SK-N-SH (cell line): ENCODE measurements around the gene CAV1. TPM values are rescaled to one million over a fixed set of nuclear protein-coding genes. Genes with fewer than 3 reads are reported as not detected.

Experiments used
- CTCF ChIA-PET: fragments of 300-600, 350-600 bp; formaldehyde crosslinking; extraction: SDS; loops from one replicate; lab custom pipeline; 2021; lab: Yijun Ruan, JAX
- POLR2A ChIA-PET: fragments of 350-600 bp; sonication (Branson Sonifier 250); formaldehyde crosslinking; extraction: SDS; loops from one replicate; lab custom pipeline; 2020; ENCODE audit warnings: antibody characterized with exemption, inconsistent platforms; lab: Yijun Ruan, JAX
- DNase-seq: peaks from one replicate; pipeline ENCODE4 v3.0.0; 2012
- H2AFZ ChIP-seq: fragments of 200-600 bp; sonication (generic); 2 replicates; pipeline ENCODE4 v1.8.1; 2016; ENCODE audit warnings: antibody characterized with exemption, mild to moderate bottlenecking, low read depth
- H3F3A ChIP-seq: fragments of 200-600 bp; sonication (generic); replicated peaks from 2 replicates; pipeline ENCODE3; 2016; ENCODE audit warnings: antibody characterized with exemption, mild to moderate bottlenecking; ENCODE audit not compliant: insufficient read depth
- H3K27ac ChIP-seq, 2 experiments: fragments of 200-500 bp in 1 of 2; fragments of 200-600 bp in 1 of 2; sonication (Bioruptor generic) in 1 of 2; sonication (generic), shearing (Covaris generic) in 1 of 2; 2 replicates each; pipeline versions ENCODE4 v1.5.1 to v1.6.1; 2014 to 2016; ENCODE audit warnings: low read depth in 2 of 2, inconsistent platforms in 1 of 2, low read length in 1 of 2, mild to moderate bottlenecking in 1 of 2, mixed read lengths in 1 of 2
- H3K27me3 ChIP-seq: fragments of 200-600 bp; sonication (generic), shearing (Covaris generic); 2 replicates; pipeline ENCODE4 v1.6.1; 2016; ENCODE audit warnings: mixed run types; ENCODE audit not compliant: insufficient read depth
- H3K36me3 ChIP-seq, 2 experiments: fragments of 200-500 bp in 1 of 2; fragments of 200-600 bp in 1 of 2; sonication (Bioruptor generic) in 1 of 2; sonication (generic) in 1 of 2; replicated peaks in 1 of 2; 2 replicates each; pipeline versions ENCODE3 to v1.5.1; 2014 to 2016; ENCODE audit warnings: low read length in 1 of 2, mild to moderate bottlenecking in 1 of 2; ENCODE audit not compliant: insufficient read depth in 2 of 2, control insufficient read depth in 1 of 2
- H3K4me1 ChIP-seq, 2 experiments: fragments of 200-500 bp in 1 of 2; fragments of 200-600 bp in 1 of 2; sonication (Bioruptor generic) in 1 of 2; sonication (generic), shearing (Covaris generic) in 1 of 2; 2 replicates each; pipeline versions ENCODE4 v1.5.1 to v1.6.1; 2014 to 2016; ENCODE audit warnings: low read depth in 1 of 2, low read length in 1 of 2, mixed run types in 1 of 2; ENCODE audit not compliant: insufficient read depth in 2 of 2, control insufficient read depth in 1 of 2
- H3K4me2 ChIP-seq: fragments of 200-600 bp; sonication (generic), shearing (Covaris generic); 2 replicates; pipeline ENCODE4 v1.6.1; 2017; ENCODE audit warnings: mixed run types
- H3K4me3 ChIP-seq, 2 experiments: fragments of 200-500 bp in 1 of 2; fragments of 200-600 bp in 1 of 2; sonication (Bioruptor generic) in 1 of 2; sonication (generic), shearing (Covaris generic) in 1 of 2; 2 replicates each; pipeline versions ENCODE4 v1.5.1 to v1.8.1; 2014 to 2016; ENCODE audit warnings: low read depth in 2 of 2, inconsistent platforms in 1 of 2, low read length in 1 of 2, mild to moderate bottlenecking in 1 of 2, mixed read lengths in 1 of 2, moderate library complexity in 1 of 2
- H3K79me2 ChIP-seq: fragments of 200-600 bp; sonication (generic); 2 replicates; pipeline ENCODE4 v1.8.1; 2017; ENCODE audit warnings: mild to moderate bottlenecking; ENCODE audit not compliant: insufficient read depth
- H3K9ac ChIP-seq: fragments of 200-600 bp; sonication (generic); 2 replicates; pipeline ENCODE4 v1.6.1; 2017; ENCODE audit warnings: mixed run types
- H3K9me2 ChIP-seq: fragments of 200-600 bp; sonication (generic); 2 replicates; pipeline ENCODE4 v1.6.1; 2017; ENCODE audit warnings: mixed run types
- H3K9me3 ChIP-seq: fragments of 200-600 bp; sonication (generic); 2 replicates; pipeline ENCODE4 v1.6.1; 2017; ENCODE audit warnings: mixed run types, mild to moderate bottlenecking, moderate library complexity
- H4K20me1 ChIP-seq: fragments of 200-600 bp; sonication (generic); 2 replicates; pipeline ENCODE4 v1.6.1; 2017; ENCODE audit warnings: mild to moderate bottlenecking, mixed run types; ENCODE audit not compliant: insufficient read depth
- ELF1 ChIP-seq: IDR thresholded peaks from 2 replicates; pipeline ENCODE4 v1.4.0; 2012
- EP300 ChIP-seq, 2 experiments: IDR thresholded peaks; 2 replicates each; pipeline versions ENCODE4 v1.4.0 to v1.6.1; 2012; ENCODE audit warnings: borderline replicate concordance in 1 of 2, low read depth in 1 of 2, low read length in 1 of 2
- EZH2phosphoT487 ChIP-seq: fragments of 200-600 bp; sonication (generic); IDR thresholded peaks from 2 replicates; pipeline ENCODE4 v1.6.1; 2017; ENCODE audit warnings: low read depth, mixed run types, mild to moderate bottlenecking, antibody characterized with exemption, moderate library complexity, borderline replicate concordance
- FOXJ3 ChIP-seq: sonication (generic); formaldehyde crosslinking; IDR thresholded peaks from 2 replicates; pipeline ENCODE4 v1.5.1; 2020; ENCODE audit warnings: mild to moderate bottlenecking, missing genetic modification reagents
- GABPA ChIP-seq: IDR thresholded peaks from 2 replicates; pipeline ENCODE4 v1.4.0; 2012; ENCODE audit warnings: low read depth, mild to moderate bottlenecking
- GATA2 ChIP-seq: sonication (generic); formaldehyde crosslinking; IDR thresholded peaks from 2 replicates; pipeline ENCODE4 v1.5.0; 2020; ENCODE audit warnings: mild to moderate bottlenecking, missing genetic modification reagents
- JUND ChIP-seq: IDR thresholded peaks from 2 replicates; pipeline ENCODE4 v1.4.0; 2012
- MEF2A ChIP-seq: IDR thresholded peaks from 2 replicates; pipeline ENCODE4 v1.4.0; 2012; ENCODE audit warnings: low read depth, borderline replicate concordance
- MXI1 ChIP-seq: IDR thresholded peaks from 2 replicates; pipeline ENCODE4 v1.6.1; 2012; ENCODE audit warnings: mild to moderate bottlenecking, low read depth, low read length, improper control_type of control experiment
- NFIC ChIP-seq: IDR thresholded peaks from 2 replicates; pipeline ENCODE4 v1.4.0; 2012; ENCODE audit warnings: borderline replicate concordance
- NRF1 ChIP-seq: IDR thresholded peaks from 2 replicates; pipeline ENCODE4 v1.6.1; 2012; ENCODE audit warnings: low read depth, mild to moderate bottlenecking, low read length
- POLR2AphosphoS5 ChIP-seq: IDR thresholded peaks from 2 replicates; pipeline ENCODE4 v1.6.1; 2012; ENCODE audit warnings: low read depth, low read length
- RAD21 ChIP-seq: IDR thresholded peaks from 2 replicates; pipeline ENCODE4 v1.6.1; 2012; ENCODE audit warnings: mild to moderate bottlenecking, low read length
- RCOR1 ChIP-seq: fragments of 150-350 bp; IDR thresholded peaks from 2 replicates; pipeline ENCODE4 v1.6.1; 2017; ENCODE audit warnings: antibody characterized with exemption, low read length
- RXRA ChIP-seq: IDR thresholded peaks from 2 replicates; pipeline ENCODE4 v1.4.0; 2012; ENCODE audit warnings: low read depth, mild to moderate bottlenecking, borderline replicate concordance
- SIN3A ChIP-seq: IDR thresholded peaks from 2 replicates; pipeline ENCODE4 v1.6.1; 2012; ENCODE audit warnings: low read depth, mild to moderate bottlenecking, low read length, moderate library complexity, borderline replicate concordance
- TAF1 ChIP-seq: IDR thresholded peaks from 2 replicates; pipeline ENCODE4 v1.6.1; 2012; ENCODE audit warnings: low read depth, mild to moderate bottlenecking, low read length, moderate library complexity, borderline replicate concordance
- TCF12 ChIP-seq: IDR thresholded peaks from 2 replicates; pipeline ENCODE4 v1.4.0; 2012
- WGBS: methylation state at CpG from one replicate; pipeline ENCODE4 v1.1.6; 2017; ENCODE audit warnings: low lambda C conversion rate; 5-methylcytosine and 5-hydroxymethylcytosine counted together
- polyA plus RNA-seq, 3 experiments: library from polyadenylated mRNA; depleted of rRNA; stranded (reverse); fragments of >200 nt; gene quantifications; 2 replicates each; pipeline ENCODE4 v1.2.3, GENCODE V29; 2012
- TF ChIP-seq, protein P1 (sequence below): fragments of 150-350 bp; IDR thresholded peaks from 2 replicates; pipeline ENCODE4 v1.6.1; 2016; ENCODE audit warnings: mild to moderate bottlenecking, low read depth, low read length
- TF ChIP-seq, protein P2 (sequence below): IDR thresholded peaks from 2 replicates; pipeline ENCODE4; 2012
- TF ChIP-seq, protein P3 (sequence below): IDR thresholded peaks from 2 replicates; pipeline ENCODE4 v1.6.1; 2012; ENCODE audit warnings: mild to moderate bottlenecking, low read depth, low read length, moderate library complexity
- TF ChIP-seq, protein P4 (sequence below): fragments of 150-350 bp; IDR thresholded peaks from 2 replicates; pipeline ENCODE4 v1.6.1; 2017; ENCODE audit warnings: antibody characterized with exemption, low read length, low read depth, borderline replicate concordance
- TF ChIP-seq, protein P5 (sequence below): IDR thresholded peaks from 2 replicates; pipeline ENCODE4 v1.4.0; 2012; ENCODE audit warnings: low read depth, borderline replicate concordance
- TF ChIP-seq, protein P6 (sequence below): IDR thresholded peaks from 2 replicates; pipeline ENCODE4 v1.4.0; 2012; ENCODE audit warnings: low read depth

Gene CAV1, protein sequence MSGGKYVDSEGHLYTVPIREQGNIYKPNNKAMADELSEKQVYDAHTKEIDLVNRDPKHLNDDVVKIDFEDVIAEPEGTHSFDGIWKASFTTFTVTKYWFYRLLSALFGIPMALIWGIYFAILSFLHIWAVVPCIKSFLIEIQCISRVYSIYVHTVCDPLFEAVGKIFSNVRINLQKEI
- 968 and 1,061 TPM in 2 replicates for polyA plus RNA-seq (2012; rRNA removed)
- polyA plus RNA-seq (2012; cell fraction: cytosol; rRNA removed): 882 and 1,015 TPM in 2 replicates
- polyA plus RNA-seq (2012; cell fraction: nucleus; rRNA removed): 515 and 554 TPM in 2 replicates

DNA sequence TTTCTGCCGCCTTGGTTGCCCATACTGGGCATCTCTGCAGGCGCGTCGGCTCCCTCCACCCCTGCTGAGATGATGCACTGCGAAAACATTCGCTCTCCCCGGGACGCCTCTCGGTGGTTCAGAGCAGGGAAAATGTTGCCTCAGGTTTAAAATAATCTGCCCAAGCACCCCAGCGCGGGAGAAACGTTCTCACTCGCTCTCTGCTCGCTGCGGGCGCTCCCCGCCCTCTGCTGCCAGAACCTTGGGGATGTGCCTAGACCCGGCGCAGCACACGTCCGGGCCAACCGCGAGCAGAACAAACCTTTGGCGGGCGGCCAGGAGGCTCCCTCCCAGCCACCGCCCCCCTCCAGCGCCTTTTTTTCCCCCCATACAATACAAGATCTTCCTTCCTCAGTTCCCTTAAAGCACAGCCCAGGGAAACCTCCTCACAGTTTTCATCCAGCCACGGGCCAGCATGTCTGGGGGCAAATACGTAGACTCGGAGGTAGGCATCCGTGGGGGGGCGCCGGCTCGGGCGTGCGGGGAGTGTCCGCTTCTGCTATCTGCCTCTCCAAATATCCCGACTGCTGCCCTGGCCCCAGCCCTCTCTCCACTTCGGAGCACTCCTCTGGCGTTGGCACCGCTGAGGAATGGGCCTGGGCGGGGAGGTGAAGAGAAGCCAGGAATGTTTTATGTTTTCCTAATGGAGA, at the start of gene CAV1:
Gene CAV1, plus strand, starts transcription at position 428 of the 689 bp plus-strand sequence. Its CDS starts 27 bp downstream, at position 455.
- H3K4me1 ChIP-seq: peaks cover 4 to 46% of the 10 kb centered on the region in 2 experiments
- ChIA-PET POLR2A (no interaction called here), CTCF (interaction anchor here (0.7 to 3.1 kb wide), 9 partner anchors 10 to 935 kb away, joined by 3 to 18 read pairs (median 7); no protein-coding TSS in a partner anchor)
- H2AFZ ChIP-seq: peak within 1 kb of the TSS; percentile 41; the same call in 1 of the 2 replicates
- H3K9me2 ChIP-seq: no peaks in the 10 kb centered on the region
- peak within 1 kb of the TSS; percentile 90 for H3K4me2 ChIP-seq
- peaks cover 25 to 30% of the 10 kb centered on the region in 2 experiments for H3K36me3 ChIP-seq
- H3K9ac ChIP-seq: peak within 1 kb of the TSS; percentile 100
- WGBS: under 1% methylated on average over 34 of the region's 42 CpGs
- H3K79me2 ChIP-seq: peaks cover 50% of the 10 kb centered on the region
- H3F3A ChIP-seq: peaks cover 59% of the 10 kb centered on the region
- peak within 1 kb of the TSS; percentile 57 to 84 for H3K4me3 ChIP-seq
- H3K27ac ChIP-seq: peak within 1 kb of the TSS; percentile 91 to 99
- no peaks in the 10 kb centered on the region for H3K27me3 ChIP-seq
- H4K20me1 ChIP-seq: peaks cover 12% of the 10 kb centered on the region
- DNase-seq: peak; percentile 60
- H3K9me3 ChIP-seq: no peaks in the 10 kb centered on the region
- TF ChIP-seq RAD21 (no peak; the same call in 1 of the 2 replicates), TCF12 (peak; percentile 78), GABPA (no peak), FOXJ3 (no peak), TAF1 (peak; percentile 78; the same call in 1 of the 2 replicates), JUND (peak; percentile 75), SIN3A (peak; percentile 90; the same call in 1 of the 2 replicates), EZH2phosphoT487 (no peak), POLR2AphosphoS5 (peak; percentile 95), NRF1 (0 out of 2 replicates have a peak, but pooled peaks have one; percentile 21), RXRA (peak; percentile 49; the same call in 1 of the 2 replicates), ELF1 (peak; percentile 10; the same call in 1 of the 2 replicates), RCOR1 (no peak), MXI1 (no peak), NFIC (peak; percentile 97), EP300 (IDR thresholded peaks at IDR 0.05; ENCODE audit: borderline replicate concordance in 1 of 2, low read depth in 1 of 2, low read length in 1 of 2) (peak; percentile 25 to 87; a peak in 1 of 4 replicates), MEF2A (peak; percentile 78; the same call in 1 of the 2 replicates), GATA2 (CRISPR knock-in tag) (no peak)
- TF ChIP-seq, protein P1, sequence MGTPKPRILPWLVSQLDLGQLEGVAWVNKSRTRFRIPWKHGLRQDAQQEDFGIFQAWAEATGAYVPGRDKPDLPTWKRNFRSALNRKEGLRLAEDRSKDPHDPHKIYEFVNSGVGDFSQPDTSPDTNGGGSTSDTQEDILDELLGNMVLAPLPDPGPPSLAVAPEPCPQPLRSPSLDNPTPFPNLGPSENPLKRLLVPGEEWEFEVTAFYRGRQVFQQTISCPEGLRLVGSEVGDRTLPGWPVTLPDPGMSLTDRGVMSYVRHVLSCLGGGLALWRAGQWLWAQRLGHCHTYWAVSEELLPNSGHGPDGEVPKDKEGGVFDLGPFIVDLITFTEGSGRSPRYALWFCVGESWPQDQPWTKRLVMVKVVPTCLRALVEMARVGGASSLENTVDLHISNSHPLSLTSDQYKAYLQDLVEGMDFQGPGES: no peak
- TF ChIP-seq, protein P2, sequence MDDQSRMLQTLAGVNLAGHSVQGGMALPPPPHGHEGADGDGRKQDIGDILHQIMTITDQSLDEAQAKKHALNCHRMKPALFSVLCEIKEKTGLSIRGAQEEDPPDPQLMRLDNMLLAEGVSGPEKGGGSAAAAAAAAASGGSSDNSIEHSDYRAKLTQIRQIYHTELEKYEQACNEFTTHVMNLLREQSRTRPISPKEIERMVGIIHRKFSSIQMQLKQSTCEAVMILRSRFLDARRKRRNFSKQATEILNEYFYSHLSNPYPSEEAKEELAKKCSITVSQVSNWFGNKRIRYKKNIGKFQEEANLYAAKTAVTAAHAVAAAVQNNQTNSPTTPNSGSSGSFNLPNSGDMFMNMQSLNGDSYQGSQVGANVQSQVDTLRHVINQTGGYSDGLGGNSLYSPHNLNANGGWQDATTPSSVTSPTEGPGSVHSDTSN: peak; percentile 63
- TF ChIP-seq, protein P3, sequence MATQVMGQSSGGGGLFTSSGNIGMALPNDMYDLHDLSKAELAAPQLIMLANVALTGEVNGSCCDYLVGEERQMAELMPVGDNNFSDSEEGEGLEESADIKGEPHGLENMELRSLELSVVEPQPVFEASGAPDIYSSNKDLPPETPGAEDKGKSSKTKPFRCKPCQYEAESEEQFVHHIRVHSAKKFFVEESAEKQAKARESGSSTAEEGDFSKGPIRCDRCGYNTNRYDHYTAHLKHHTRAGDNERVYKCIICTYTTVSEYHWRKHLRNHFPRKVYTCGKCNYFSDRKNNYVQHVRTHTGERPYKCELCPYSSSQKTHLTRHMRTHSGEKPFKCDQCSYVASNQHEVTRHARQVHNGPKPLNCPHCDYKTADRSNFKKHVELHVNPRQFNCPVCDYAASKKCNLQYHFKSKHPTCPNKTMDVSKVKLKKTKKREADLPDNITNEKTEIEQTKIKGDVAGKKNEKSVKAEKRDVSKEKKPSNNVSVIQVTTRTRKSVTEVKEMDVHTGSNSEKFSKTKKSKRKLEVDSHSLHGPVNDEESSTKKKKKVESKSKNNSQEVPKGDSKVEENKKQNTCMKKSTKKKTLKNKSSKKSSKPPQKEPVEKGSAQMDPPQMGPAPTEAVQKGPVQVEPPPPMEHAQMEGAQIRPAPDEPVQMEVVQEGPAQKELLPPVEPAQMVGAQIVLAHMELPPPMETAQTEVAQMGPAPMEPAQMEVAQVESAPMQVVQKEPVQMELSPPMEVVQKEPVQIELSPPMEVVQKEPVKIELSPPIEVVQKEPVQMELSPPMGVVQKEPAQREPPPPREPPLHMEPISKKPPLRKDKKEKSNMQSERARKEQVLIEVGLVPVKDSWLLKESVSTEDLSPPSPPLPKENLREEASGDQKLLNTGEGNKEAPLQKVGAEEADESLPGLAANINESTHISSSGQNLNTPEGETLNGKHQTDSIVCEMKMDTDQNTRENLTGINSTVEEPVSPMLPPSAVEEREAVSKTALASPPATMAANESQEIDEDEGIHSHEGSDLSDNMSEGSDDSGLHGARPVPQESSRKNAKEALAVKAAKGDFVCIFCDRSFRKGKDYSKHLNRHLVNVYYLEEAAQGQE: peak; percentile 69
- TF ChIP-seq, protein P4, sequence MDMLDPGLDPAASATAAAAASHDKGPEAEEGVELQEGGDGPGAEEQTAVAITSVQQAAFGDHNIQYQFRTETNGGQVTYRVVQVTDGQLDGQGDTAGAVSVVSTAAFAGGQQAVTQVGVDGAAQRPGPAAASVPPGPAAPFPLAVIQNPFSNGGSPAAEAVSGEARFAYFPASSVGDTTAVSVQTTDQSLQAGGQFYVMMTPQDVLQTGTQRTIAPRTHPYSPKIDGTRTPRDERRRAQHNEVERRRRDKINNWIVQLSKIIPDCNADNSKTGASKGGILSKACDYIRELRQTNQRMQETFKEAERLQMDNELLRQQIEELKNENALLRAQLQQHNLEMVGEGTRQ: no peak
- TF ChIP-seq, protein P5, sequence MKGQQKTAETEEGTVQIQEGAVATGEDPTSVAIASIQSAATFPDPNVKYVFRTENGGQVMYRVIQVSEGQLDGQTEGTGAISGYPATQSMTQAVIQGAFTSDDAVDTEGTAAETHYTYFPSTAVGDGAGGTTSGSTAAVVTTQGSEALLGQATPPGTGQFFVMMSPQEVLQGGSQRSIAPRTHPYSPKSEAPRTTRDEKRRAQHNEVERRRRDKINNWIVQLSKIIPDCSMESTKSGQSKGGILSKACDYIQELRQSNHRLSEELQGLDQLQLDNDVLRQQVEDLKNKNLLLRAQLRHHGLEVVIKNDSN: no peak
- TF ChIP-seq, protein P6, sequence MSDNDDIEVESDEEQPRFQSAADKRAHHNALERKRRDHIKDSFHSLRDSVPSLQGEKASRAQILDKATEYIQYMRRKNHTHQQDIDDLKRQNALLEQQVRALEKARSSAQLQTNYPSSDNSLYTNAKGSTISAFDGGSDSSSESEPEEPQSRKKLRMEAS: peak; percentile 81
